ENCODE data around the gene B4GALT1. TPM values are rescaled to one million over a fixed set of nuclear protein-coding genes. Genes with fewer than 3 reads are reported as not detected.
A peak's percentile ranks its signal among the peaks of the same experiment; 100 is the strongest.

Gene B4GALT1
- total RNA-seq, 4 donors from 2014 or later, result 23.7 to 126 (median 93.7) TPM

GRCh38 chr9:33081128-33081851 is 85.8 kb downstream of the B4GALT1 start:
- Histone ChIP-seq H3K9me3 (no peaks in the 10 kb centered on the region), H3K4me1 (peaks cover 0 to 24% (median 8%) of the 10 kb centered on the region in 4 donors), H3K4me3 (no peak overlapping the region), H3K36me3 (no peaks in the 10 kb centered on the region), H3K27ac (peak overlapping the region; percentile 4 to 38 (median 20)), H3K27me3 (no peaks in the 10 kb centered on the region)
- TF ChIP-seq CTCF (IDR thresholded peaks at IDR 0.05), result peak; percentile 65 to 95 (median 69)
- TF ChIP-seq EP300 (IDR thresholded peaks at IDR 0.05; ENCODE audit: low read depth), result no peak
- peak in 1 of 3 donors; percentile 9 for TF ChIP-seq POLR2AphosphoS5 (IDR thresholded peaks at IDR 0.05)
- TF ChIP-seq POLR2A (IDR thresholded peaks at IDR 0.05), result no peak
- intact Hi-C loops (cut with DNase I; ENCODE audit: low total_unique reads), result loop anchor here (2.0 kb wide), 1 partner anchor 144 kb away; no protein-coding TSS in a partner anchor
- in situ Hi-C loops (cut with MboI; ENCODE audit: low pct_ligation_motif_present in 1 of 4, low pct_unique_long_range_greater_than_20kb in 1 of 4, low sequenced_read_pairs in 3 of 4), result loop anchor here in 3 of 4 donors (5.0 kb wide), 3 partner anchors 91 to 146 kb away; no protein-coding TSS in a partner anchor
- peak; percentile 54 for DNase-seq
- 12 to 13% methylated on average over 9 of the region's 9 CpGs for WGBS, 2 donors (ENCODE audit: low coverage in 1 of 2)

GRCh38 chr9:33080534-33080933 is 86.6 kb downstream of the B4GALT1 start:
- peaks cover 0 to 29% (median 12%) of the 10 kb centered on the region in 4 donors for H3K4me1 ChIP-seq
- H3K4me3 ChIP-seq, result no peak overlapping the region
- 50 to 58% methylated on average over 6 of the region's 6 CpGs for WGBS, 2 donors (ENCODE audit: low coverage in 1 of 2)
- in situ Hi-C loops (cut with MboI; ENCODE audit: low pct_ligation_motif_present in 1 of 4, low pct_unique_long_range_greater_than_20kb in 1 of 4, low sequenced_read_pairs in 3 of 4), result loop anchor here in 3 of 4 donors (5.0 kb wide), 3 partner anchors 92 to 147 kb away; no protein-coding TSS in a partner anchor
- no peaks in the 10 kb centered on the region for H3K36me3 ChIP-seq
- H3K27ac ChIP-seq, result peak overlapping the region in 1 of 4 donors; percentile 22
- intact Hi-C loops (cut with DNase I; ENCODE audit: low total_unique reads), result loop anchor here (2.0 kb wide), 1 partner anchor 144 kb away; no protein-coding TSS in a partner anchor
- no peaks in the 10 kb centered on the region for H3K9me3 ChIP-seq
- DNase-seq, result no peak
- no peaks in the 10 kb centered on the region for H3K27me3 ChIP-seq
- TF ChIP-seq EP300 (IDR thresholded peaks at IDR 0.05; ENCODE audit: low read depth), result no peak
- no peak for TF ChIP-seq POLR2A (IDR thresholded peaks at IDR 0.05)
- TF ChIP-seq POLR2AphosphoS5 (IDR thresholded peaks at IDR 0.05), result no peak
- TF ChIP-seq CTCF (IDR thresholded peaks at IDR 0.05), result no peak

GRCh38 chr9:33076046-33077004 is 90.8 kb downstream of the B4GALT1 start, which contains the start of gene SMU1:
TSS of gene SMU1 (minus strand) at chr9:33076674. CDS start at chr9:33076608, 66 bp downstream.
- no peaks in the 10 kb centered on the region for H3K9me3 ChIP-seq
- H3K4me3 ChIP-seq, result peak within 1 kb of the TSS; percentile 65 to 90 (median 80)
- DNase-seq, result peak; percentile 97
- no peaks in the 10 kb centered on the region for H3K27me3 ChIP-seq
- 0% methylated on average over 4 to 53 of the region's 53 CpGs for WGBS, 2 donors (ENCODE audit: low coverage in 1 of 2)
- H3K4me1 ChIP-seq, result peaks cover 0 to 25% (median 11%) of the 10 kb centered on the region in 4 donors
- H3K36me3 ChIP-seq, result peaks cover 0 to 23% (median 10%) of the 10 kb centered on the region in 4 donors
- intact Hi-C loops (cut with DNase I; ENCODE audit: low total_unique reads), result loop anchor here (5.0 kb wide), 1 partner anchor 91 kb away; the partner anchor contains the start of gene B4GALT1
- peak; percentile 86 to 92 (median 91) for TF ChIP-seq POLR2AphosphoS5 (IDR thresholded peaks at IDR 0.05)
- peak; percentile 91 for TF ChIP-seq POLR2A (IDR thresholded peaks at IDR 0.05)
- no peak for TF ChIP-seq EP300 (IDR thresholded peaks at IDR 0.05; ENCODE audit: low read depth)
- TF ChIP-seq CTCF (IDR thresholded peaks at IDR 0.05), result no peak
- peak within 1 kb of the TSS; percentile 88 to 97 (median 94) for H3K27ac ChIP-seq
- in situ Hi-C loops (cut with MboI; ENCODE audit: low pct_ligation_motif_present in 1 of 4, low pct_unique_long_range_greater_than_20kb in 1 of 4, low sequenced_read_pairs in 3 of 4), result loop anchor here in 2 of 4 donors (5.0 to 10.0 kb wide), 2 partner anchors 91 to 148 kb away; partner anchors contain the start of gene B4GALT1 (in 1 of the 2)

All from transverse colon (tissue), 4 donors.